Epithelial cell of prostate (primary cell): ENCODE data around the gene ACER1.

ENCODE experiments used
- DNase-seq: peaks from one replicate; pipeline ENCODE4 v3.0.0-alpha.2; 2011; ENCODE audit warnings: low read depth, low spot score
- H3K27ac ChIP-seq: fragments of 450-650 bp; 2 replicates; pipeline ENCODE4 v1.5.1; 2017; ENCODE audit warnings: mild to moderate bottlenecking

The ACER1 gene

GRCh38 chr19:6271721-6272410, 61.5 kb downstream of the ACER1 start:
- no peak overlapping the region for H3K27ac ChIP-seq
- DNase-seq = no peak

GRCh38 chr19:6271251-6271650, 62.2 kb downstream of the ACER1 start:
- DNase-seq = no peak
- H3K27ac ChIP-seq = no peak overlapping the region

GRCh38 chr19:6270822-6271221, 62.6 kb downstream of the ACER1 start:
- DNase-seq = no peak
- H3K27ac ChIP-seq = no peak overlapping the region

- H3K27ac ChIP-seq = no peak overlapping the region
- no peak for DNase-seq
These were observed 63.2 kb downstream of the ACER1 start for GRCh38 chr19:6270076-6270745.

- no peak for DNase-seq
- no peak overlapping the region for H3K27ac ChIP-seq
These were observed 64.1 kb downstream of the ACER1 start for GRCh38 chr19:6269101-6269886.

GRCh38 chr19:6268382-6268771, 65.0 kb downstream of the ACER1 start:
- no peak overlapping the region for H3K27ac ChIP-seq
- no peak for DNase-seq

- DNase-seq = no peak
These were observed 65.6 kb downstream of the ACER1 start for GRCh38 chr19:6267552-6268381.

GRCh38 chr19:6264803-6265202, 68.6 kb downstream of the ACER1 start:
- no peak overlapping the region for H3K27ac ChIP-seq
- DNase-seq = no peak

More at GRCh38 chr19:6267552-6268381, 65.6 kb downstream of the ACER1 start:
- no peak overlapping the region for H3K27ac ChIP-seq

- H3K27ac ChIP-seq = no peak overlapping the region
- DNase-seq = no peak
These were observed 69.5 kb downstream of the ACER1 start for GRCh38 chr19:6263735-6264444.

GRCh38 chr19:6263306-6263705, 70.1 kb downstream of the ACER1 start:
- H3K27ac ChIP-seq = no peak overlapping the region
- no peak for DNase-seq

GRCh38 chr19:6262519-6262918, 70.9 kb downstream of the ACER1 start:
- no peak overlapping the region for H3K27ac ChIP-seq
- no peak for DNase-seq

- H3K27ac ChIP-seq = no peak overlapping the region
- DNase-seq = no peak
These were observed 71.5 kb downstream of the ACER1 start for GRCh38 chr19:6261883-6262282.

GRCh38 chr19:6260912-6261650, 72.3 kb downstream of the ACER1 start:
- no peak overlapping the region for H3K27ac ChIP-seq
- no peak for DNase-seq

GRCh38 chr19:6260376-6260775, 73.0 kb downstream of the ACER1 start:
- H3K27ac ChIP-seq = no peak overlapping the region
- DNase-seq = no peak

- no peak for DNase-seq
- H3K27ac ChIP-seq = no peak overlapping the region
These were observed 74.0 kb downstream of the ACER1 start for GRCh38 chr19:6259312-6259861.

GRCh38 chr19:6258812-6259311, 74.5 kb downstream of the ACER1 start:
- no peak for DNase-seq

More at GRCh38 chr19:6258812-6259311, 74.5 kb downstream of the ACER1 start:
- no peak overlapping the region for H3K27ac ChIP-seq
